SK-N-SH (cell line): ENCODE results near the gene ATP6V1G1.

Experiments used
- EP300 ChIP-seq, 2 experiments: IDR thresholded peaks; 2 replicates each; pipeline versions ENCODE4 v1.4.0 to v1.6.1; 2012; ENCODE audit warnings: borderline replicate concordance in 1 of 2, low read depth in 1 of 2, low read length in 1 of 2
- POLR2AphosphoS5 ChIP-seq: IDR thresholded peaks from 2 replicates; pipeline ENCODE4 v1.6.1; 2012; ENCODE audit warnings: low read depth, low read length
- RAD21 ChIP-seq: IDR thresholded peaks from 2 replicates; pipeline ENCODE4 v1.6.1; 2012; ENCODE audit warnings: mild to moderate bottlenecking, low read length
- REST ChIP-seq: IDR thresholded peaks from 2 replicates; pipeline ENCODE4 v1.6.1; 2012; ENCODE audit warnings: mild to moderate bottlenecking, low read depth, low read length, moderate library complexity
- TF ChIP-seq, protein P1 (sequence below): fragments of 200-600 bp; sonication (generic); IDR thresholded peaks from 2 replicates; pipeline ENCODE4 v1.6.1; 2017; ENCODE audit warnings: antibody characterized with exemption, mild to moderate bottlenecking, moderate library complexity
- TF ChIP-seq, protein P2 (sequence below): IDR thresholded peaks from 2 replicates; pipeline ENCODE4 v1.4.0; 2012; ENCODE audit warnings: low read depth, borderline replicate concordance
- TF ChIP-seq, protein P3 (sequence below): IDR thresholded peaks from 2 replicates; pipeline ENCODE4 v1.4.0; 2012; ENCODE audit warnings: low read depth
- TF ChIP-seq, protein P4 (sequence below): IDR thresholded peaks from 2 replicates; pipeline ENCODE4; 2012

GRCh38 chr9:114570742-114571141 lies 16.8 kb upstream of the ATP6V1G1 start:
- TF ChIP-seq EP300 (IDR thresholded peaks at IDR 0.05; ENCODE audit: borderline replicate concordance in 1 of 2, low read depth in 1 of 2, low read length in 1 of 2) = no peak
- TF ChIP-seq, protein P1, sequence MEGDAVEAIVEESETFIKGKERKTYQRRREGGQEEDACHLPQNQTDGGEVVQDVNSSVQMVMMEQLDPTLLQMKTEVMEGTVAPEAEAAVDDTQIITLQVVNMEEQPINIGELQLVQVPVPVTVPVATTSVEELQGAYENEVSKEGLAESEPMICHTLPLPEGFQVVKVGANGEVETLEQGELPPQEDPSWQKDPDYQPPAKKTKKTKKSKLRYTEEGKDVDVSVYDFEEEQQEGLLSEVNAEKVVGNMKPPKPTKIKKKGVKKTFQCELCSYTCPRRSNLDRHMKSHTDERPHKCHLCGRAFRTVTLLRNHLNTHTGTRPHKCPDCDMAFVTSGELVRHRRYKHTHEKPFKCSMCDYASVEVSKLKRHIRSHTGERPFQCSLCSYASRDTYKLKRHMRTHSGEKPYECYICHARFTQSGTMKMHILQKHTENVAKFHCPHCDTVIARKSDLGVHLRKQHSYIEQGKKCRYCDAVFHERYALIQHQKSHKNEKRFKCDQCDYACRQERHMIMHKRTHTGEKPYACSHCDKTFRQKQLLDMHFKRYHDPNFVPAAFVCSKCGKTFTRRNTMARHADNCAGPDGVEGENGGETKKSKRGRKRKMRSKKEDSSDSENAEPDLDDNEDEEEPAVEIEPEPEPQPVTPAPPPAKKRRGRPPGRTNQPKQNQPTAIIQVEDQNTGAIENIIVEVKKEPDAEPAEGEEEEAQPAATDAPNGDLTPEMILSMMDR = no peak
- no peak for TF ChIP-seq REST
- TF ChIP-seq POLR2AphosphoS5 = no peak
- TF ChIP-seq RAD21 = no peak
- TF ChIP-seq, protein P2, sequence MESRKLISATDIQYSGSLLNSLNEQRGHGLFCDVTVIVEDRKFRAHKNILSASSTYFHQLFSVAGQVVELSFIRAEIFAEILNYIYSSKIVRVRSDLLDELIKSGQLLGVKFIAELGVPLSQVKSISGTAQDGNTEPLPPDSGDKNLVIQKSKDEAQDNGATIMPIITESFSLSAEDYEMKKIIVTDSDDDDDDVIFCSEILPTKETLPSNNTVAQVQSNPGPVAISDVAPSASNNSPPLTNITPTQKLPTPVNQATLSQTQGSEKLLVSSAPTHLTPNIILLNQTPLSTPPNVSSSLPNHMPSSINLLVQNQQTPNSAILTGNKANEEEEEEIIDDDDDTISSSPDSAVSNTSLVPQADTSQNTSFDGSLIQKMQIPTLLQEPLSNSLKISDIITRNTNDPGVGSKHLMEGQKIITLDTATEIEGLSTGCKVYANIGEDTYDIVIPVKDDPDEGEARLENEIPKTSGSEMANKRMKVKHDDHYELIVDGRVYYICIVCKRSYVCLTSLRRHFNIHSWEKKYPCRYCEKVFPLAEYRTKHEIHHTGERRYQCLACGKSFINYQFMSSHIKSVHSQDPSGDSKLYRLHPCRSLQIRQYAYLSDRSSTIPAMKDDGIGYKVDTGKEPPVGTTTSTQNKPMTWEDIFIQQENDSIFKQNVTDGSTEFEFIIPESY = no peak
- TF ChIP-seq, protein P3, sequence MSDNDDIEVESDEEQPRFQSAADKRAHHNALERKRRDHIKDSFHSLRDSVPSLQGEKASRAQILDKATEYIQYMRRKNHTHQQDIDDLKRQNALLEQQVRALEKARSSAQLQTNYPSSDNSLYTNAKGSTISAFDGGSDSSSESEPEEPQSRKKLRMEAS = no peak
- TF ChIP-seq, protein P4, sequence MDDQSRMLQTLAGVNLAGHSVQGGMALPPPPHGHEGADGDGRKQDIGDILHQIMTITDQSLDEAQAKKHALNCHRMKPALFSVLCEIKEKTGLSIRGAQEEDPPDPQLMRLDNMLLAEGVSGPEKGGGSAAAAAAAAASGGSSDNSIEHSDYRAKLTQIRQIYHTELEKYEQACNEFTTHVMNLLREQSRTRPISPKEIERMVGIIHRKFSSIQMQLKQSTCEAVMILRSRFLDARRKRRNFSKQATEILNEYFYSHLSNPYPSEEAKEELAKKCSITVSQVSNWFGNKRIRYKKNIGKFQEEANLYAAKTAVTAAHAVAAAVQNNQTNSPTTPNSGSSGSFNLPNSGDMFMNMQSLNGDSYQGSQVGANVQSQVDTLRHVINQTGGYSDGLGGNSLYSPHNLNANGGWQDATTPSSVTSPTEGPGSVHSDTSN = no peak
